ENCODE measurements around the gene ARL5C.

DNA sequence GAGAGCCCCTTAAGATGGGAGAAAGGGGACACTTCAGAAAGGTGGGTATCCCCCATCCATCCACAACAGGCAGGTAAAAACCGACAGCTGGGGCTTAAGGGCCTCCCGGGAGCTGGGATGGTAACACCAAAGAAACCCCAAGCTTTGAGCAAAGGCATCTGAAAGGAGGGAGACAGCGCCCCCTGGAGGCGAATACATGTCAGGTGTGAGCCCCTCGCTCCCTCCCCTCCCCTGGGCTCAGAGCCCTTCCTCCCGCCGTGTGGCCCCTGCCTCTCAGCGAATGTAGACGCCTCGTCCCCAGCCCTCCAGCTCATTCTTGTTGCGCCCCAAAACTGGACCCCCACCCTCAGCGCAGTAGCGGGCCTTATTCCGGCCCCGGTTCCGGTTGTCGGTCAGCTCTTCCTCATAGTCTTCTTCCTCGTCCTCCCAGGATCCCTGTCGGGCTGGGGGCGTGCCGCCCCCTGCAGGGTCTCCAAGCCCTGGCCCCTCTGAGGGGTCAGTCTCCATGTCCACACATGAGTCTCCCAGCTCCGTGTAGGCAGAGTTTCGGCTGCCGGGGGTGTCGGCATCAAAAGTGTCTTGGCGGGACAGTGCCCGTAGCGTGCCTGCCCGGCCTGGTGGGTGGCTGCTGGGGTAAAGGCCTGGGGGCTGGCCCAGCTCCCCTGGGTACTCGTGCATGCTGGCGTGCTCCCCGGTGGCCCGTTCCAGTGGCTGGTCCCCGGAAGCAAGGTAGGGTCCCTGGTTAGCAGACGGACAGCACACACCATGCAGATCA lies 9.1 kb upstream of the ARL5C start:
- TF ChIP-seq, protein P1, sequence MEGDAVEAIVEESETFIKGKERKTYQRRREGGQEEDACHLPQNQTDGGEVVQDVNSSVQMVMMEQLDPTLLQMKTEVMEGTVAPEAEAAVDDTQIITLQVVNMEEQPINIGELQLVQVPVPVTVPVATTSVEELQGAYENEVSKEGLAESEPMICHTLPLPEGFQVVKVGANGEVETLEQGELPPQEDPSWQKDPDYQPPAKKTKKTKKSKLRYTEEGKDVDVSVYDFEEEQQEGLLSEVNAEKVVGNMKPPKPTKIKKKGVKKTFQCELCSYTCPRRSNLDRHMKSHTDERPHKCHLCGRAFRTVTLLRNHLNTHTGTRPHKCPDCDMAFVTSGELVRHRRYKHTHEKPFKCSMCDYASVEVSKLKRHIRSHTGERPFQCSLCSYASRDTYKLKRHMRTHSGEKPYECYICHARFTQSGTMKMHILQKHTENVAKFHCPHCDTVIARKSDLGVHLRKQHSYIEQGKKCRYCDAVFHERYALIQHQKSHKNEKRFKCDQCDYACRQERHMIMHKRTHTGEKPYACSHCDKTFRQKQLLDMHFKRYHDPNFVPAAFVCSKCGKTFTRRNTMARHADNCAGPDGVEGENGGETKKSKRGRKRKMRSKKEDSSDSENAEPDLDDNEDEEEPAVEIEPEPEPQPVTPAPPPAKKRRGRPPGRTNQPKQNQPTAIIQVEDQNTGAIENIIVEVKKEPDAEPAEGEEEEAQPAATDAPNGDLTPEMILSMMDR (IDR thresholded peaks at IDR 0.05), result peak; percentile 82
- TF ChIP-seq EZH2 (IDR thresholded peaks at IDR 0.05; ENCODE audit: borderline replicate concordance, insufficient read depth, low read depth, low read length, poor library complexity, severe bottlenecking), result no peak

Data from B cell (primary cell).